GM12878 (cell line): ENCODE data around the gene ZGLP1. TPM values are rescaled to one million over a fixed set of nuclear protein-coding genes. Genes with fewer than 3 reads are reported as not detected.

Experiments
- ATF3 ChIP-seq: IDR thresholded peaks from 2 replicates; pipeline ENCODE4 v1.6.1; 2011; ENCODE audit warnings: low read depth, mild to moderate bottlenecking, low read length, moderate library complexity, borderline replicate concordance; ENCODE audit errors: extremely low read depth
- BCL3 ChIP-seq: IDR thresholded peaks from 2 replicates; pipeline ENCODE4 v1.6.1; 2011; ENCODE audit warnings: borderline replicate concordance, low read depth, mild to moderate bottlenecking, moderate library complexity, low read length; ENCODE audit not compliant: insufficient read depth, poor library complexity, severe bottlenecking
- BHLHE40 ChIP-seq, 2 experiments: fragments of 450-650 bp in 1 of 2; IDR thresholded peaks; 2 replicates each; pipeline ENCODE4 v1.6.1; 2011 to 2017; ENCODE audit warnings: low read depth in 2 of 2, borderline replicate concordance in 1 of 2, improper control_type of control experiment in 1 of 2, low read length in 1 of 2, mild to moderate bottlenecking in 1 of 2
- DPF2 ChIP-seq: fragments of 450-650 bp; IDR thresholded peaks from 2 replicates; pipeline ENCODE4 v1.6.1; 2017; ENCODE audit warnings: mild to moderate bottlenecking
- EP300 ChIP-seq, 2 experiments: fragments of 150-350 bp in 1 of 2; IDR thresholded peaks; 2 replicates each; pipeline ENCODE4 v1.6.1; 2011 to 2012; ENCODE audit warnings: low read depth in 2 of 2, low read length in 2 of 2, borderline replicate concordance in 1 of 2, improper control_type of control experiment in 1 of 2, inconsistent platforms in 1 of 2; ENCODE audit not compliant: control insufficient read depth in 1 of 2
- GABPA ChIP-seq: IDR thresholded peaks from 2 replicates; pipeline ENCODE4 v1.6.1; 2014; ENCODE audit warnings: antibody characterized with exemption, low read depth, mild to moderate bottlenecking, inconsistent platforms
- HCFC1 ChIP-seq: fragments of 150-350 bp; IDR thresholded peaks from 2 replicates; pipeline ENCODE4 v1.6.1; 2014; ENCODE audit warnings: low read length
- MTA3 ChIP-seq: IDR thresholded peaks from 2 replicates; pipeline ENCODE4 v1.6.1; 2012; ENCODE audit warnings: low read length, inconsistent platforms, borderline replicate concordance
- NFIC ChIP-seq: IDR thresholded peaks from 2 replicates; pipeline ENCODE4 v1.6.1; 2012; ENCODE audit warnings: low read depth, mild to moderate bottlenecking, inconsistent platforms, low read length, moderate library complexity
- NFYB ChIP-seq: IDR thresholded peaks from 2 replicates; pipeline ENCODE4 v1.6.1; 2011; ENCODE audit warnings: low read depth, mild to moderate bottlenecking, low read length, improper control_type of control experiment, moderate library complexity; ENCODE audit not compliant: insufficient read depth
- NR2C2 ChIP-seq: IDR thresholded peaks from 2 replicates; pipeline ENCODE4 v1.6.1; 2011; ENCODE audit warnings: borderline replicate concordance, low read depth; ENCODE audit not compliant: control insufficient read depth, insufficient read length
- PKNOX1 ChIP-seq: fragments of 450-650 bp; IDR thresholded peaks from 2 replicates; pipeline ENCODE4 v1.6.1; 2016; ENCODE audit warnings: mild to moderate bottlenecking
- RAD21 ChIP-seq: IDR thresholded peaks from 2 replicates; pipeline ENCODE4 v1.6.1; 2011; ENCODE audit warnings: mild to moderate bottlenecking, low read depth, low read length, moderate library complexity; ENCODE audit not compliant: insufficient read depth
- RELA ChIP-seq: fragments of 450-650 bp; IDR thresholded peaks from 2 replicates; pipeline ENCODE4 v1.8.0; 2014; ENCODE audit warnings: borderline replicate concordance; ENCODE audit not compliant: partially characterized antibody
- WRNIP1 ChIP-seq: IDR thresholded peaks from 2 replicates; pipeline ENCODE4 v1.6.1; 2011; ENCODE audit warnings: low read depth, low read length, improper control_type of control experiment, borderline replicate concordance
- ZBED1 ChIP-seq: IDR thresholded peaks from 2 replicates; pipeline ENCODE4 v1.6.1; 2016; ENCODE audit warnings: borderline replicate concordance
- ZNF274 ChIP-seq: IDR thresholded peaks from one replicate; pipeline ENCODE4 v1.8.0; 2011; ENCODE audit not compliant: insufficient read length, insufficient read depth
- polyA plus RNA-seq, 11 experiments: library from polyadenylated mRNA; depleted of rRNA in 4 of 11; unstranded in 6 of 11; stranded (reverse) in 5 of 11; fragments of >200 nt; fragmentation: Nextera tagmentation in 4 of 11; fragmentation: Illumina TruSeq in 1 of 11; extraction: Ambion mirVana in 4 of 11; extraction: Trizol in 1 of 11; gene quantifications; 1 replicate in 1 of 11; 2 replicates in 10 of 11; pipeline versions ENCODE4 v1.2.1 to v1.2.3, GENCODE V29; 2011 to 2016; ENCODE audit warnings: inconsistent platforms in 2 of 11, missing spikeins in 2 of 11, low read depth in 1 of 11
- total RNA-seq, 4 experiments: library from RNA; depleted of rRNA in 3 of 4; stranded (reverse); fragments of >200 nt in 3 of 4; fragmentation: Illumina TruSeq in 1 of 4; extraction: Trizol in 1 of 4; gene quantifications; 2 replicates each; pipeline versions ENCODE4 v1.2.1 to v1.2.3, GENCODE V29; 2013 to 2021
- TF ChIP-seq, protein P1 (sequence below): fragments of 450-650 bp; formaldehyde crosslinking; IDR thresholded peaks from 2 replicates; pipeline ENCODE4 v1.4.0; 2020; ENCODE audit warnings: mild to moderate bottlenecking, moderate library complexity
- TF ChIP-seq, protein P2 (sequence below): fragments of 150-350 bp; IDR thresholded peaks from 2 replicates; pipeline ENCODE4 v1.6.1; 2014; ENCODE audit warnings: mild to moderate bottlenecking, low read depth, low read length

ZGLP1 gene
- total and polyA plus RNA-seq, 10 of the 15 experiments (the other 5 are each of a cell fraction or from before 2014, with no cell fraction given), result 0.29 to 5.6 (median 1.3) TPM

DNA sequence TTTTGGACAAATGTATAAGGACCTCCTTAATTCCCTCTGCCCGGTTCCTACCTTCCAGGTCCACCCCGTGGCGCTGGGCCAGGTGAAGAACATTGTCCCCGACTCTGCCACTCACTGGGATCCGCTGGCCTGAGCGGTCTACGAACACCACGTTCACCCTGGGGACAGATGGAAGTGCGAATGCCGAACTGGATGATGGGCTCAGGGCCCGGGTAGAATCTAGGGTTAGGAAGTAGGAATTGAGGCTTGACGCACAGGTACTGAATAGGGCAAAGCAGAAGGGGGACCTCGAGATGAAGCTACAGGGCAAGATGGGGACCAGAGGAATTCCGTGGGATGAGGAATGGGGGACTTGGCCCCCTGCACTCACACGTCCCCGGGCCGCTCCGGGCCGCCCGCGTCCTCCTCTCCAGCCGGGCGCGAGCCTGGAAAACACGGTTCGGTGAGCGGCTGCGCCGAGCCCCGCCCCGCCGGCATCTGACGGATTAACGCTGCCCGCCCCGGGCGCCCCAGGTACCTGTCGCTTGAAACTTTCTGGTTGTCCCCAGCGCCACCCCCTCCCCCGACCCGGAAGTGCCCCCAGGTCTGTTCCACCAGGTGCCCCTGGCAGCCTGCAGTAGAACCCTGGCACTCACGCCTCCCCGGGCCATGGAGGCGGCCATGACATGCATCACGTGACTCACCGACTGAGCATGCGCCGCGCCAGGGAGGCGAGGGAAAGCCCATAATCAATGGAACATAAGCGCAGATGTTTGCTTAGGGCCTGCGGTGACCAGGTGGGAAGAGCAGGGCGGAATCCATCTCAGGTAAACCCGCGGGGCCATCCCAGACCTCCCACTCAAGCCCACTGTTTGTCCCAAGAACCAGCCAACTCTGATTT lies 6.0 kb upstream of the ZGLP1 start, which contains the start of gene FDX2 (continued):
- TF ChIP-seq BHLHE40 (IDR thresholded peaks at IDR 0.05; ENCODE audit: borderline replicate concordance in 1 of 2, low read depth in 2 of 2, low read length in 1 of 2) (peak; percentile 82 to 96), HCFC1 (peak; percentile 61), NFYB (no peak), BCL3 (peak; percentile 91), PKNOX1 (0 out of 2 replicates have a peak, but pooled peaks have one; percentile 25), WRNIP1 (no peak), EP300 (IDR thresholded peaks at IDR 0.05; ENCODE audit: borderline replicate concordance in 1 of 2, control insufficient read depth in 1 of 2, low read depth in 2 of 2, low read length in 2 of 2) (no peak), MTA3 (peak; percentile 47; the same call in 1 of the 2 replicates), NFIC (no peak), NR2C2 (no peak), DPF2 (0 out of 2 replicates have a peak, but pooled peaks have one; percentile 30), ZBED1 (peak; percentile 87; the same call in 1 of the 2 replicates), GABPA (no peak), ZNF274 (no peak), ATF3 (peak; percentile 95), RAD21 (no peak), RELA (peak; percentile 50)
- TF ChIP-seq, protein P1, sequence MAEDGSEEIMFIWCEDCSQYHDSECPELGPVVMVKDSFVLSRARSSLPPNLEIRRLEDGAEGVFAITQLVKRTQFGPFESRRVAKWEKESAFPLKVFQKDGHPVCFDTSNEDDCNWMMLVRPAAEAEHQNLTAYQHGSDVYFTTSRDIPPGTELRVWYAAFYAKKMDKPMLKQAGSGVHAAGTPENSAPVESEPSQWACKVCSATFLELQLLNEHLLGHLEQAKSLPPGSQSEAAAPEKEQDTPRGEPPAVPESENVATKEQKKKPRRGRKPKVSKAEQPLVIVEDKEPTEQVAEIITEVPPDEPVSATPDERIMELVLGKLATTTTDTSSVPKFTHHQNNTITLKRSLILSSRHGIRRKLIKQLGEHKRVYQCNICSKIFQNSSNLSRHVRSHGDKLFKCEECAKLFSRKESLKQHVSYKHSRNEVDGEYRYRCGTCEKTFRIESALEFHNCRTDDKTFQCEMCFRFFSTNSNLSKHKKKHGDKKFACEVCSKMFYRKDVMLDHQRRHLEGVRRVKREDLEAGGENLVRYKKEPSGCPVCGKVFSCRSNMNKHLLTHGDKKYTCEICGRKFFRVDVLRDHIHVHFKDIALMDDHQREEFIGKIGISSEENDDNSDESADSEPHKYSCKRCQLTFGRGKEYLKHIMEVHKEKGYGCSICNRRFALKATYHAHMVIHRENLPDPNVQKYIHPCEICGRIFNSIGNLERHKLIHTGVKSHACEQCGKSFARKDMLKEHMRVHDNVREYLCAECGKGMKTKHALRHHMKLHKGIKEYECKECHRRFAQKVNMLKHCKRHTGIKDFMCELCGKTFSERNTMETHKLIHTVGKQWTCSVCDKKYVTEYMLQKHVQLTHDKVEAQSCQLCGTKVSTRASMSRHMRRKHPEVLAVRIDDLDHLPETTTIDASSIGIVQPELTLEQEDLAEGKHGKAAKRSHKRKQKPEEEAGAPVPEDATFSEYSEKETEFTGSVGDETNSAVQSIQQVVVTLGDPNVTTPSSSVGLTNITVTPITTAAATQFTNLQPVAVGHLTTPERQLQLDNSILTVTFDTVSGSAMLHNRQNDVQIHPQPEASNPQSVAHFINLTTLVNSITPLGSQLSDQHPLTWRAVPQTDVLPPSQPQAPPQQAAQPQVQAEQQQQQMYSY, result peak; percentile 91
- TF ChIP-seq, protein P2, sequence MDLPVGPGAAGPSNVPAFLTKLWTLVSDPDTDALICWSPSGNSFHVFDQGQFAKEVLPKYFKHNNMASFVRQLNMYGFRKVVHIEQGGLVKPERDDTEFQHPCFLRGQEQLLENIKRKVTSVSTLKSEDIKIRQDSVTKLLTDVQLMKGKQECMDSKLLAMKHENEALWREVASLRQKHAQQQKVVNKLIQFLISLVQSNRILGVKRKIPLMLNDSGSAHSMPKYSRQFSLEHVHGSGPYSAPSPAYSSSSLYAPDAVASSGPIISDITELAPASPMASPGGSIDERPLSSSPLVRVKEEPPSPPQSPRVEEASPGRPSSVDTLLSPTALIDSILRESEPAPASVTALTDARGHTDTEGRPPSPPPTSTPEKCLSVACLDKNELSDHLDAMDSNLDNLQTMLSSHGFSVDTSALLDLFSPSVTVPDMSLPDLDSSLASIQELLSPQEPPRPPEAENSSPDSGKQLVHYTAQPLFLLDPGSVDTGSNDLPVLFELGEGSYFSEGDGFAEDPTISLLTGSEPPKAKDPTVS, result no peak
